GM19467 (cell line): ENCODE data around the gene CEACAM8.
"Not testable (repeated sequence)": the region's sequence is repeated elsewhere in the genome, so short reads cannot be mapped to it uniquely, and the experiment has no call there.

ENCODE experiments used
- ATAC-seq: cut with Tn5 transposase; IDR thresholded peaks from one replicate; pipeline ENCODE4 v1.9.1; 2021; ENCODE audit warnings: mild to moderate bottlenecking, moderate library complexity; ENCODE audit not compliant: unreplicated experiment

The CEACAM8 gene

DNA sequence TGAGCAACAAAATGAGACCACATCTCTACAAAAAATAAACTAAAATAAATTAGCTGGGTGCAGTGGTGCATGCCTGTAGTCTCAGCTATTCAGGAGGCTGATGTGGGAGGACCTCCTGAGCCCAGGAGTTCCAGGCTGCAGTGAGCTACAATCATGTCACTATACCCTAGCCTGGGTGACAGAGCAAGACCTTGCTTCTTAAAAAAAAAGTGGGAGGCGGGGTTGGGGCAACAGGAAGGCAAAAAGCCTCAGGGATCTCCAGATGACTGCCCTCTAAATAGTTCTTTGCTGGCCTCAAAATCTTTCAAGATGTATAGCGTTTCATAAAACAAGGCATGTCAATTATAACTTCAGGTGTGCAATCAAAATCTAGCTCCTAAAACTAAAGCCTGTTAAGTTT, 18.5 kb downstream of the CEACAM8 start:
- ATAC-seq: no peak

- no peak for ATAC-seq
These were observed 21.1 kb downstream of the CEACAM8 start for GRCh38 chr19:42573642-42574041.

- ATAC-seq: no peak
These were observed 23.6 kb downstream of the CEACAM8 start for GRCh38 chr19:42571116-42571515.

GRCh38 chr19:42569193-42569592, 25.5 kb downstream of the CEACAM8 start:
- no peak for ATAC-seq

- no peak for ATAC-seq
These were observed 26.7 kb downstream of the CEACAM8 start for GRCh38 chr19:42568006-42568405.

- ATAC-seq: no peak
These were observed 27.2 kb downstream of the CEACAM8 start for GRCh38 chr19:42567567-42567966.

DNA sequence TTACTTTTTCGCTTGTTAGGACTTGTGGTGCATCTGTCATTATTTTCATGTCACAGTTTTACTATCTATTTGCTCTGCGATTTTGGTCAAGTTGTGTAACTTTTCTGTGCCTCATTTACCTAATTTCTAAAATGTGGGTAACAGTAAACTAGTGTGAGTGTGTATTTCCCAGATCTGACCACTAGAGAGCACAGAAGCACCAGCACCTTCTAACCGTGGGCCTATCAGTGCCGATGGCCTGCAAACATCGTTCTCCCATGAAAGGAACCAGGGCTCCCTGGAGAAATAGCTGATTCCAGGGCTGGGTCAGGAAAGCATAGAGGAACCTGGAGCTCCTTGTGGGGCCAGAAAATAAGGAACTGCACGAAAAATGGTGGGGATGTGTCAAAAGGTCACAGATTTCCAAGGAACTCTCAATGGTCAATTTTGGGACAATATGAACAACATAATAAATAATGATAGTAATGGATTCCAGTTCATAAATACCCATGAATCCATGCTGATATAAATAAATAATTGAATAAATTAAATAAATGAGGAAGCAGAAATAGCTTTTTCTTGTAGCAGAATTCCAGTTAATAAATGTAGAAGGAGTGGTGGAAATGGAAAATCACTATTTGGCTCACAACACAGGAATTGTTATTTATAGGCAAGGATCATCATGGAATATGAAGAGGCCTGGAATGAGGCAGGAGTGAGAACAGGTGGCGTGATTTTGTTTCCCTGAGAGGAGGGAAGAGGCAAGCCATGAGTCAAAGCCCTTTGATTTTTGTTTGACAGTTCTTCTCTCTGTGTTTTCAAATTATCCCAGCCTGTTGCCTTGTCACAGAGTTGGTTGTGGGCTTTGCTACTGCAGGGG, 31.1 kb downstream of the CEACAM8 start:
- no peak for ATAC-seq

GRCh38 chr19:42561512-42561911, 33.2 kb downstream of the CEACAM8 start:
- ATAC-seq: no peak

DNA sequence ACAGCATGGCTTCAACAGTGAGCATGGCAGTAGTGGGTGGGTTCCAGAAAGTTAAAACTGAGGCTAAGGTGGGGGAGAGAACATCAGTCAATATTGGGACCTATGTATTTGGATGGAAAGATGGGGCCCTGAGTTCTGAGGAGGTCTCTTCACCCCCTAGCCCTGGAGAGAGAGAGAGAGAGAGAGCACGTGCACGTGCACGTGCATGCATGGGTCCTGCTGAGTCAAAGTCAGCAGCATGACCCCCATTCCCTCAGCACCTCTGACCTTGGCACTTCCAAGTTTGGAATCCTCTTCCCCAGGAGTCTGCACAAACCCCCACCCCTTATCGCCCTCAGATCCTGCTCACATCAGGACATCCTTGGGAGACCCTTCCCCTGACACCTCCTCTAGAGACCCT, 34.0 kb downstream of the CEACAM8 start:
- no peak for ATAC-seq

- ATAC-seq: no peak
These were observed 36.1 kb downstream of the CEACAM8 start for GRCh38 chr19:42558450-42559150.

- ATAC-seq: not testable (repeated sequence)
These were observed 37.3 kb downstream of the CEACAM8 start for GRCh38 chr19:42557386-42557871.

- no peak for ATAC-seq
These were observed 38.9 kb downstream of the CEACAM8 start for GRCh38 chr19:42555801-42556200.

DNA sequence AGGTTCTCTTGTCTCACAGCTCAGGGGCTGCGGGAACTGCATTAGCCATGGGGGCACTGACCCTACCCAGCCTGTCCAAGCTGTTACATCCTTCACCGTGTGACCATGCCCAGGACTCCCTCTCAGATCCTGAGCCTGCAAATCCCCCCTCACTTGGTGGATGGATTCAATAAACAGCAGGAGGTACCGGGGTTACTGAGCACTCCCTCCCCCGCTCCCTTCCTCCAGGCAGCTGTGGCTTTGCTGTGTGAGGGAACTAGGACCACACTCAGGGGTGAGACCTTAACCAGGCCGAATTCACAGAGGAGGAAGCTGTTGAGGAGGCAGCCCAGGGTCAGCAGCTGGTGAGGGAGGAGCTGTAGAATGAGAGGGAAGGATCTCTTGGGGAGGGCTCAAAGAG, 39.4 kb downstream of the CEACAM8 start:
- no peak for ATAC-seq

DNA sequence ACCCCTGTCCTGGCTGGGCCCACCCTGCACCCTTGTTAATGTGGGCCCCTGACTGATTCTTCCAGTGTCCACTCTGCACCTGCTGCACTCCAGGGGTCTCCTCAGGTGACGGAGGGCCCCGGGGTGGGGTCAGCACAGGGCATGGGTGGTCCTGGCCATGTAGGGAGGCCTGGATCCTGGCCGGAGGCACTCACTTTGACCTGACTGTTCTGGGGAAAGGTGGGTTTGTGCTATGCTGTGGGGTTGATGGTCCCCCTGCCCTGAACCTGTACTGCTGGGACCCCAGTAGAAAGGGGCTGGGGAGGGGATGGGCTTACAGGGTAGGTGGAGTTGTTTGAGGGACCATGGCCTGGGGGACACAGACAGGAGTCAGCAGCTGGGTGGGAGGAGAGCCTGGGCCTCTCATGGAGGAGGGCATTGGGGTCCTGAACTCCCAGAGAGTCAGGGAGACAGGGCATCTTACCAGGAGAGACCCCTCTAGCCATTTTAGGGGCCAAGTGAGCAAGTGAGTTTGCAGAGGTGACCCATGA, 40.6 kb downstream of the CEACAM8 start:
- no peak for ATAC-seq

- no peak for ATAC-seq
These were observed 41.3 kb downstream of the CEACAM8 start for GRCh38 chr19:42553292-42554045.

GRCh38 chr19:42552086-42553065, 42.3 kb downstream of the CEACAM8 start:
- no peak for ATAC-seq

- not testable (repeated sequence) for ATAC-seq
These were observed 44.2 kb downstream of the CEACAM8 start for GRCh38 chr19:42550521-42550920.

GRCh38 chr19:42549067-42549466, 45.7 kb downstream of the CEACAM8 start:
- ATAC-seq: not testable (repeated sequence)

- ATAC-seq: no peak
These were observed 46.2 kb downstream of the CEACAM8 start for GRCh38 chr19:42548552-42548951.

GRCh38 chr19:42547929-42548328, 46.8 kb downstream of the CEACAM8 start:
- no peak for ATAC-seq
